GM12878 (cell line): ENCODE data around the gene MLST8. TPM values are rescaled to one million over a fixed set of nuclear protein-coding genes. Genes with fewer than 3 reads are reported as not detected.

Experiments
- ATAC-seq: fragments of 200-7000 bp; cut with Tn5 transposase; 3 replicates; pipeline ENCODE4 v1.9.1; 2020; ENCODE audit warnings: mild to moderate bottlenecking, moderate library complexity
- BruUV-seq: library from RNA; stranded (reverse); fragments of 400-500 nt; replicated peaks from 2 replicates; lab custom pipeline; 2021; lab: Mats Ljungman, UMichigan
- CTCF ChIA-PET: fragments of 300-600 bp; sonication (Branson Sonifier 250); formaldehyde crosslinking; extraction: SDS; loops from one replicate; lab custom pipeline; 2021; ENCODE audit warnings: inconsistent platforms; lab: Yijun Ruan, JAX
- POLR2A ChIA-PET: fragments of 350-600 bp; formaldehyde crosslinking; extraction: SDS; loops from one replicate; lab custom pipeline; 2021; ENCODE audit warnings: inconsistent platforms; lab: Charles Lee
- RAD21 ChIA-PET: fragments of 300-600 bp; sonication (Branson Sonifier 250); formaldehyde crosslinking; loops from one replicate; lab custom pipeline; 2023; ENCODE audit warnings: antibody characterized with exemption; ENCODE audit not compliant: unreplicated experiment; lab: Charles Lee
- SMC1A ChIA-PET: fragments of 300-600 bp; sonication (Branson Sonifier 250); formaldehyde crosslinking; loops from one replicate; lab custom pipeline; 2023; ENCODE audit not compliant: unreplicated experiment, uncharacterized antibody; lab: Charles Lee
- DNase-seq: peaks from one replicate; pipeline ENCODE4 v3.0.0-alpha.2; 2011; ENCODE audit warnings: low read depth, low spot score
- FAIRE-seq: peaks from 3 replicates; lab custom pipeline; 2011; peaks lifted over from hg19 to GRCh38; lab: Jason Lieb, UNC
- H2AFZ ChIP-seq: 2 replicates; pipeline ENCODE4 v1.6.0; 2011; ENCODE audit warnings: low read depth, low read length, control low read depth; ENCODE audit not compliant: control insufficient read depth
- H3K27ac ChIP-seq: 2 replicates; pipeline ENCODE4 v1.5.1; 2011; ENCODE audit warnings: control low read depth; ENCODE audit not compliant: control insufficient read depth, insufficient read depth
- H3K27me3 ChIP-seq, 2 experiments: replicated peaks in 1 of 2; 2 replicates each; pipeline versions ENCODE4 v1.6.0 to v1.6.1; 2011; ENCODE audit warnings: low read length in 1 of 2; ENCODE audit not compliant: control insufficient read depth in 2 of 2, insufficient read depth in 2 of 2
- H3K36me3 ChIP-seq, 2 experiments: 2 replicates each; pipeline ENCODE4 v1.5.1; 2011; ENCODE audit warnings: low read length in 1 of 2; ENCODE audit not compliant: control insufficient read depth in 2 of 2, insufficient read depth in 2 of 2
- H3K4me1 ChIP-seq: 2 replicates; pipeline ENCODE4 v1.6.1; 2011; ENCODE audit warnings: mild to moderate bottlenecking, low read length, moderate library complexity, mixed read lengths; ENCODE audit not compliant: control insufficient read depth, insufficient read depth
- H3K4me2 ChIP-seq: 2 replicates; pipeline ENCODE4 v1.6.0; 2011; ENCODE audit warnings: control low read depth; ENCODE audit not compliant: control insufficient read depth, insufficient read depth
- H3K4me3 ChIP-seq: fragments of 200-600 bp; sonication (generic); 2 replicates; pipeline ENCODE4 v1.5.1; 2016
- H3K79me2 ChIP-seq: 2 replicates; pipeline ENCODE4 v1.6.0; 2011; ENCODE audit warnings: low read length; ENCODE audit not compliant: control insufficient read depth, insufficient read depth
- H3K9ac ChIP-seq: 2 replicates; pipeline ENCODE4 v1.8.0; 2011; ENCODE audit warnings: low read length, control low read depth, mixed read lengths; ENCODE audit not compliant: control insufficient read depth, insufficient read depth
- H3K9me3 ChIP-seq: replicated peaks from 3 replicates; pipeline ENCODE4 v1.5.1; 2011; ENCODE audit warnings: mild to moderate bottlenecking, low read length; ENCODE audit not compliant: control insufficient read depth, insufficient read depth
- H4K20me1 ChIP-seq: 2 replicates; pipeline ENCODE4 v1.6.0; 2011; ENCODE audit not compliant: control insufficient read depth, insufficient read depth
- CUX1 ChIP-seq: IDR thresholded peaks from 2 replicates; pipeline ENCODE4 v1.6.1; 2012; ENCODE audit warnings: improper control_type of control experiment, low read depth, low read length; ENCODE audit not compliant: insufficient replicate concordance
- SPI1 ChIP-seq: IDR thresholded peaks from 2 replicates; pipeline ENCODE4 v1.6.1; 2011; ENCODE audit warnings: low read depth, mild to moderate bottlenecking, low read length, moderate library complexity, borderline replicate concordance; ENCODE audit not compliant: insufficient read depth
- SUZ12 ChIP-seq: fragments of 200-600 bp; sonication (generic); IDR thresholded peaks from one replicate; pipeline ENCODE4 v1.6.1; 2018; ENCODE audit warnings: antibody characterized with exemption, mild to moderate bottlenecking; ENCODE audit not compliant: unreplicated experiment
- WGBS: methylation state at CpG from one replicate; pipeline ENCODE4 v1.1.6; 2016; ENCODE audit warnings: low lambda C conversion rate; ENCODE audit not compliant: insufficient replicate concordance, insufficient coverage; ENCODE audit errors: missing lambda C conversion rate; 5-methylcytosine and 5-hydroxymethylcytosine counted together
- in situ Hi-C: fragments of 300-500 bp; cut with MboI; formaldehyde crosslinking; loops from 9 replicates; pipeline ENCODE4 v1.14.3; 2018; ENCODE audit warnings: mixed read lengths
- intact Hi-C: fragments of 100-400 bp; cut with micrococcal nuclease; formaldehyde crosslinking; loops from one replicate; pipeline ENCODE4 v1.14.2; 2022; ENCODE audit not compliant: unreplicated experiment
- polyA plus RNA-seq, 11 experiments: library from polyadenylated mRNA; depleted of rRNA in 4 of 11; unstranded in 6 of 11; stranded (reverse) in 5 of 11; fragments of >200 nt; fragmentation: Nextera tagmentation in 4 of 11; fragmentation: Illumina TruSeq in 1 of 11; extraction: Ambion mirVana in 4 of 11; extraction: Trizol in 1 of 11; gene quantifications; 1 replicate in 1 of 11; 2 replicates in 10 of 11; pipeline versions ENCODE4 v1.2.1 to v1.2.3, GENCODE V29; 2011 to 2016; ENCODE audit warnings: inconsistent platforms in 2 of 11, missing spikeins in 2 of 11, low read depth in 1 of 11
- total RNA-seq, 4 experiments: library from RNA; depleted of rRNA in 3 of 4; stranded (reverse); fragments of >200 nt in 3 of 4; fragmentation: Illumina TruSeq in 1 of 4; extraction: Trizol in 1 of 4; gene quantifications; 2 replicates each; pipeline versions ENCODE4 v1.2.1 to v1.2.3, GENCODE V29; 2013 to 2021

Gene MLST8
- total and polyA plus RNA-seq, 10 of the 15 experiments (the other 5 are each of a cell fraction or from before 2014, with no cell fraction given) = 1.0 to 114 (median 64.2) TPM

DNA sequence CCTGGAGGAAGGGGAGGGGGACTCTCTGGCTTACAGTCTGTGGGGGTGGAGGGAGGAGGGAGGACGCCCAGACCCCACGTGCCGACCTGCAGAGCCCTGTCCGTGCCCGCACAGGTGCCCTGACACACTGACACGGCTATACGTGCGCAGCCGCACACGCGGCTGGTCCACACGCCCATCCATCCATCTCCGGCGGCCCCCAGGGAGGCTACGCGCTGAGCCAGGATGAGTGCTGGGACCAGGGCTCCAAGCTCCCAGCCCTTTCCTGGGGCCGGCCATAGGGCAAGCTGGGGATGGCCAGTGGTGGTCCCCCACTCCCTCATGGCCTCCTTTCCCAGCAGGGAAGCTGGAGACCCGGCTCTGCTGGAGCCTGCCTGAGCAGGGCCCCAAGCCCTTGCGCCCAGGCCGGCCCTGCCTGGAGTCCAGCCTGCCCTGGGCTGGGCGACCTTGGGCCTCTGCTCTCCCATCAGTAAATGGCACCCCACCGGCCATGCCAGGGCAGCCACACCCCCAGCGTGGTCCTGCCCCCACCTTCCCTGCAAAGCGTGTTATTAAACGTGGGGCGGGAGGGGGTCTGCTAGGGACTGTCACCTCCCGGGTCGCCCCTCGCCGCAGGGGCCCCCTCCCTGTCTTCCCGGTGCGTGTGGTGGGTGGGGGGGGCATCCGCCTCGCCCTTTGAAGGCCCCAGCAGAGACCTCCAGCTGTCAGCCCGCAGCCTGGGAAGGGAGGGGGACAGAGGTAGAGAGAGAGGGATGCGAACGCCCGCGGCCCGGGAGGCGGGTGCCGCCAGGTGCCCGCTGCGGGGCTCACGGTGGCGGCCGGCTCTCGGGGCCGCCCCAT, 9.7 kb upstream of the MLST8 start:
- Histone ChIP-seq H3K36me3 (no peaks in the 10 kb centered on the region), H3K27ac (no peak overlapping the region), H3K4me2 (0 out of 2 replicates have a peak overlapping the region, but pooled peaks have one; percentile 25), H3K9me3 (no peaks in the 10 kb centered on the region), H3K4me1 (no peaks in the 10 kb centered on the region; the same call in 1 of the 2 replicates), H2AFZ (no peak overlapping the region), H4K20me1 (no peaks in the 10 kb centered on the region), H3K79me2 (no peaks in the 10 kb centered on the region), H3K9ac (no peak overlapping the region), H3K4me3 (no peak overlapping the region)
- SMC1A ChIA-PET = no interaction called here
- CTCF ChIA-PET = interaction anchor here (0.7 to 2.0 kb wide), 11 partner anchors 16 to 306 kb away, joined by 3 to 10 read pairs (median 3); partner anchors contain the start of genes ECI1 and PGP
- FAIRE-seq (no peak), DNase-seq (no peak)
- intact Hi-C loops = loop anchor here (2.0 kb wide), 1 partner anchor 305 kb away; no protein-coding TSS in a partner anchor
- RAD21 ChIA-PET = interaction anchor here (0.7 to 1.5 kb wide), 4 partner anchors 56 to 306 kb away, joined by 3 to 11 read pairs (median 7); partner anchors contain the start of gene ECI1
- POLR2A ChIA-PET = interaction anchor here (0.6 kb wide), 1 partner anchor 9 kb away, joined by 3 read pairs; no protein-coding TSS in a partner anchor
- 7% methylated on average over 29 of the region's 49 CpGs for WGBS
- no TSS peak for BruUV-seq
- TF ChIP-seq SUZ12 (peak; percentile 28), CUX1 (no peak), SPI1 (no peak)
- TF ChIP-seq, all 136 proteins: peak for 1
- in situ Hi-C loops = no loop called here
- ATAC-seq = peak; percentile 36
- H3K27me3 ChIP-seq = peaks cover 12 to 15% of the 10 kb centered on the region in 2 experiments
